Right lobe of liver (tissue), 6 donors: ENCODE data around the gene PDE6D. TPM values are rescaled to one million over a fixed set of nuclear protein-coding genes. Genes with fewer than 3 reads are reported as not detected.
A peak's percentile ranks its signal among the peaks of the same experiment; 100 is the strongest.

Experiments used
- ATAC-seq, 4 donors: fragments of 200-7000 bp; cut with Tn5 transposase; one replicate each; pipeline ENCODE4 v1.9.1; 2020; ENCODE audit warnings: mild to moderate bottlenecking in 4 of 4, moderate library complexity in 4 of 4
- DNase-seq, 3 donors: peaks; one replicate each; pipeline ENCODE4 v3.0.0-alpha.2; 2020
- H3K27ac ChIP-seq, 3 donors: fragments of 200-600 bp; one replicate each; pipeline ENCODE4 v1.8.0; 2022
- H3K27me3 ChIP-seq, 2 donors: fragments of 200-600 bp; one replicate each; pipeline ENCODE4 v1.8.0; 2022
- H3K36me3 ChIP-seq, 4 donors: fragments of 200-600 bp; sonication (generic) in 1 of 4; one replicate each; pipeline versions ENCODE4 v1.5.1 to v1.8.0; 2017 to 2022; ENCODE audit warnings: control low read depth in 1 of 4
- H3K4me1 ChIP-seq, 4 donors: fragments of 200-600 bp; sonication (generic) in 1 of 4; one replicate each; pipeline versions ENCODE4 v1.5.1 to v1.8.0; 2017 to 2022; ENCODE audit warnings: control low read depth in 1 of 4
- H3K4me3 ChIP-seq, 3 donors: fragments of 200-600 bp; one replicate each; pipeline ENCODE4 v1.8.0; 2022
- H3K9me3 ChIP-seq, 4 donors: fragments of 200-600 bp; sonication (generic) in 1 of 4; one replicate each; pipeline versions ENCODE4 v1.5.1 to v1.8.0; 2017 to 2022; ENCODE audit warnings: control low read depth in 1 of 4
- POLR2A ChIP-seq: fragments of 450-650 bp; IDR thresholded peaks from one replicate; pipeline ENCODE4 v1.6.1; 2017; ENCODE audit warnings: antibody characterized with exemption, mild to moderate bottlenecking
- WGBS: methylation state at CpG from one replicate; pipeline ENCODE4 v1.1.6; 2018; ENCODE audit warnings: low coverage, low lambda C conversion rate; ENCODE audit not compliant: insufficient coverage; ENCODE audit errors: missing lambda C conversion rate; 5-methylcytosine and 5-hydroxymethylcytosine counted together
- intact Hi-C, 2 donors: fragments of 100-400 bp; cut with DNase I; formaldehyde crosslinking; loops; one replicate each; pipeline versions ENCODE4 v1.11.2 to v1.14.1; 2022
- long read RNA-seq: library from polyadenylated mRNA; unstranded; transcript quantifications from one replicate; pipeline ENCODE4 v2.0.0, GENCODE V29; 2019
- total RNA-seq, 6 experiments: library from RNA; depleted of rRNA in 2 of 6; stranded (reverse); fragments of >200 nt in 2 of 6; fragmentation: NEBNext Ultra II Directional in 3 of 6; extraction: Animal tissue kit (Norgen Biotek cat#: 25700) in 3 of 6; gene quantifications; one replicate each; pipeline versions ENCODE4 v1.1.0 to v1.2.4, GENCODE V29; 2016 to 2023
- TF ChIP-seq, protein P1 (sequence below), 4 donors: fragments of 200-600 bp in 3 of 4; fragments of 450-650 bp in 1 of 4; IDR thresholded peaks; one replicate each; pipeline versions ENCODE4 v1.5.1 to v1.8.0; 2016 to 2022; ENCODE audit warnings: antibody characterized with exemption in 4 of 4, mild to moderate bottlenecking in 2 of 4
- donor health status: DM: no; HTN: yes; CAD: no.
- donor health status: DM: no; HTN: no; CAD: no.
- donor health status: DM: no; HTN: no; CAD: no.
- donor health status: DM: no; HTN: yes; CAD: no.
- donor health status: DM: no; HTN: yes; CAD: no.

PDE6D gene
- 10 to 100 TPM in 1 of 6 experiments, 1 to 10 TPM in 5; 7.1 to 10.4 (median 8.3) TPM for total RNA-seq
- long read RNA-seq, partial matches to known transcripts = 0 of 2 reads
- long read RNA-seq, other reads (novel, unspliced or antisense) = 0 of 2 reads

DNA sequence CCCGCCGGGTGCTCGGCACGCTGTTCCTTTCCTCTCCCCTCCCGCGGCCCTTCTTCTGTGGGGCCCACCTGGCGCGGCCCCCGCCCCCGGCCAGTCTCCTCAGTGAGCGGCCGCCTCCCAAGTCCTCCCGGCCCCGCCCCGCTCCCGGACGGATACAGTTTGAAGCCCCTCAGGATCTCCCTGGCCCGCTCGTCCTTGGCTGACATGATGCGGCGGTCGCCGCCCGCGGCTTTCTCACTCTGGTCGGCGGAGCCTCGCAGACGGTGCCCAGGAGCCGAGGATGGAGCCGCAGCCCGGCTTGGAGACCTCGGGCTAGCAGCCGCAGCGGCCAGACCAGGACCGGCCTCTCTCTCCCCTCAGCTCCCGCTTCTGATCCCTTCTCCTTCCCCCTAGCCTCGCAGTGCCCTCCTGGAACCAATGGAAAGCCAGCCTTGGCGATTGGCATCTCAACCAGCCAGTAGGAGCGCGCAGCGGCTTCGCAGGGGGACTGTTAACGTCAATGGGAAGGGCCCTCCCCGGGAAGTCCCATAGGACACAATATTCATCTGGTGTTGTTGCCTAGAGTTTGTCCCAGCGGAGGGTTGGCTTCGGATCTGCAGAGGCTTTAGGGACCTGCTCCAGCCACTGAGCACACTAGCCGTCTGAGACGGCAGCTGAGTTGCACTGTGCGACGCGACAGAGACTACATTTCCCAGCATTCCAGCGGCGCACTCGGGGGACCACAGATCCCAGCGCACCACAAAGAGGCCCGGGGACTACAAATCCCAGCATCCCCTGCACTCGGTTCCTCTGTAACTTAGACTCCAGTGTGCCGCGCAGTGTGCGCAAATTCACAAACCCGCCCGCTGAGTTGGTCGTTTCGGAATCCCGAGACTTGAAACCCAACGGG, at the start of gene PDE6D:
Gene PDE6D (minus strand): TSS at position 374 of the 889 bp plus-strand sequence. CDS start 168 bp downstream, at position 206.
- Histone ChIP-seq H3K36me3 (no peaks in the 10 kb centered on the region), H3K9me3 (no peaks in the 10 kb centered on the region), H3K4me3 (peak within 1 kb of the TSS; percentile 72 to 85 (median 81)), H3K4me1 (peaks cover 0 to 20% (median 7%) of the 10 kb centered on the region in 4 donors), H3K27me3 (no peaks in the 10 kb centered on the region), H3K27ac (peak within 1 kb of the TSS; percentile 71 to 90 (median 79))
- DNase-seq (peak; percentile 98 to 99 (median 99)), ATAC-seq (peak; percentile 91 to 97 (median 94))
- peak; percentile 94 for TF ChIP-seq POLR2A
- TF ChIP-seq, protein P1, sequence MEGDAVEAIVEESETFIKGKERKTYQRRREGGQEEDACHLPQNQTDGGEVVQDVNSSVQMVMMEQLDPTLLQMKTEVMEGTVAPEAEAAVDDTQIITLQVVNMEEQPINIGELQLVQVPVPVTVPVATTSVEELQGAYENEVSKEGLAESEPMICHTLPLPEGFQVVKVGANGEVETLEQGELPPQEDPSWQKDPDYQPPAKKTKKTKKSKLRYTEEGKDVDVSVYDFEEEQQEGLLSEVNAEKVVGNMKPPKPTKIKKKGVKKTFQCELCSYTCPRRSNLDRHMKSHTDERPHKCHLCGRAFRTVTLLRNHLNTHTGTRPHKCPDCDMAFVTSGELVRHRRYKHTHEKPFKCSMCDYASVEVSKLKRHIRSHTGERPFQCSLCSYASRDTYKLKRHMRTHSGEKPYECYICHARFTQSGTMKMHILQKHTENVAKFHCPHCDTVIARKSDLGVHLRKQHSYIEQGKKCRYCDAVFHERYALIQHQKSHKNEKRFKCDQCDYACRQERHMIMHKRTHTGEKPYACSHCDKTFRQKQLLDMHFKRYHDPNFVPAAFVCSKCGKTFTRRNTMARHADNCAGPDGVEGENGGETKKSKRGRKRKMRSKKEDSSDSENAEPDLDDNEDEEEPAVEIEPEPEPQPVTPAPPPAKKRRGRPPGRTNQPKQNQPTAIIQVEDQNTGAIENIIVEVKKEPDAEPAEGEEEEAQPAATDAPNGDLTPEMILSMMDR (IDR thresholded peaks at IDR 0.05) = no peak
- 0% methylated on average over 30 of the region's 67 CpGs for WGBS
- intact Hi-C loops = loop anchor here in 1 of 2 donors (10.0 kb wide), 1 partner anchor 66 kb away; no protein-coding TSS in a partner anchor

DNA sequence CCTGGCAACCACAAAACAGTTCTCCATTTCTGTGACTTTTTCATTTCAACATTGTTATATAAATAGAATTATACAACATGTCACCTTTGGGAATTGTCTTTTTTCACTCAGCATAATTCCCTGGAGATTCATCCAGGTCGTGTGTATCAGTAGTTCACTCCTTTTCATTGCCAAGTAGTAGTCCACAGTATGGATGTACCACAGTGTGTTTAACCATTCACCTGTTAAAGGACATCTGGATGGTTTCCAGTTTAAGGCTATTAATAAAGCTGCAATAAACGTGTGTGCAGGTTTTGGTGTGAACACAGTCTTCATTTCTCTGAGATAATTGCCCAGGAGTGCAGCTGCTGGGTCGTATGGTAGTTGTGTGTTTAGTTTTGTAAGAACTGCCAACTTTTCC, 40.8 kb upstream of the PDE6D start:
- H3K27me3 ChIP-seq = no peaks in the 10 kb centered on the region
- H3K4me3 ChIP-seq = no peak overlapping the region
- H3K27ac ChIP-seq = no peak overlapping the region
- intact Hi-C loops = no loop called here
- H3K9me3 ChIP-seq = no peaks in the 10 kb centered on the region
- WGBS = 36% methylated on average over 3 of the region's 3 CpGs
- no peak for ATAC-seq
- no peaks in the 10 kb centered on the region for H3K4me1 ChIP-seq
- no peaks in the 10 kb centered on the region for H3K36me3 ChIP-seq
- no peak for DNase-seq
- TF ChIP-seq, protein P1 (IDR thresholded peaks at IDR 0.05) = no peak
- no peak for TF ChIP-seq POLR2A

DNA sequence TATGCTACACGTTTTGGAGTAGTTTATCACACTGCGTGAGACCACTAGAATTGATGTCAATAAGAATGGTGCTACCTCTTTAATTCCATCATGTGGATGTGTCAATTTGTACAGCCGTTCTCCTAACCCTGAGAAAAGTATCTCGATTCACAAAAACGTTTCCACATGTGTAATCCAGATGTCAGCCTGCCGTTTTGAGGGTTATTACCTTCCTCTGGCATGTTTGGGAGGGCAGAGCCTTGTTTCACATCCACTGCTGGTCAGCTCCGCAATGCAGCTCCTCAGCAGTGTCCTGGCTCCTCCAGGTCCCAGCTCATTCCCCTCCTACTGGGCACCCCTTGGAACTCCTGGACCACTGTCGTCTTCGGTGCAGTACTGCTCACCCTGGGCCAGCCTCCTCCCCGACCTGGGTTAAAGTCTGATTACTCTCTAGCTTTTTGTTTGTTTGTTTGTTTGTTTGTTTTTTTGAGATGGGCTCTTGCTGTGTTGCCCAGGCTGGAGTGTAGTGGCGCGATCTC, 39.8 kb upstream of the PDE6D start:
- no peaks in the 10 kb centered on the region for H3K4me1 ChIP-seq
- TF ChIP-seq POLR2A = no peak
- TF ChIP-seq, protein P1 (IDR thresholded peaks at IDR 0.05) = no peak
- no peaks in the 10 kb centered on the region for H3K9me3 ChIP-seq
- H3K27ac ChIP-seq = no peak overlapping the region
- ATAC-seq (no peak), DNase-seq (no peak)
- H3K27me3 ChIP-seq = no peaks in the 10 kb centered on the region
- WGBS = 65% methylated on average over 5 of the region's 12 CpGs
- H3K36me3 ChIP-seq = no peaks in the 10 kb centered on the region
- no peak overlapping the region for H3K4me3 ChIP-seq
- intact Hi-C loops = no loop called here

DNA sequence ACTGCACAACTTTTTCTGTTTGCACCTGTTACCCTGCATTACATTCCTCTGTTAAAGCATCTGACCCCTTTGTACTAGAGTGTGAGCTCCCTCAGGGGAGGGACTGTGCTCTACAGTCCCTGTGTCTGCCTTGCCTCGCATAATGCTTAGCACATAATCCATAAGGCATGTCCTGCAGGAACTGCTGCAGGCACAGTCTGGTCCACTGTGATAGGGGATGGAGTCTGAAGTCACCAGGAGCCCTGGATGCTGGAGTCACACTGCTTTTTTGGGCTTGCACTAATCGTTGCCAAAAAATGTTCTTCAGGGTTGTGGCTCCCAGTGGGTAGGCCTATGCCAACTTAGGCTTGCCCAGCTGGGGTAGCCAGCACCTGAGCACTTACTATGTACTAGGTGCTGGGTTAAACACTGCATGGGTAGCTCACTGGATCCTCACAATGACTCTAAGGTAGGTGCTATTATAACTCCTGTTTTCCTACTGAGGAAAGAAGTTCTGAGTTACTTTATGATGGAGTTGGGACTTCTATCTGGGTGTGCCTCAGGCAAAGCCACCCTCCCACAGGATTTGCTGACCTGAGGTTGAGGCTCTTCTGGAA, 38.5 kb upstream of the PDE6D start:
- peak in 1 of 4 donors; percentile 16 for ATAC-seq
- intact Hi-C loops = no loop called here
- Histone ChIP-seq H3K27me3 (no peaks in the 10 kb centered on the region), H3K4me1 (no peaks in the 10 kb centered on the region), H3K9me3 (no peaks in the 10 kb centered on the region), H3K36me3 (no peaks in the 10 kb centered on the region), H3K27ac (no peak overlapping the region), H3K4me3 (no peak overlapping the region)
- no peak for TF ChIP-seq POLR2A
- TF ChIP-seq, protein P1 (IDR thresholded peaks at IDR 0.05) = no peak
- no peak for DNase-seq
- 70% methylated on average over 1 of the region's 2 CpGs for WGBS
